ENCODE data around the gene ID2. TPM values are rescaled to one million over a fixed set of nuclear protein-coding genes. Genes with fewer than 3 reads are reported as not detected.

The ID2 gene
- total and polyA plus RNA-seq, 4 donors: 149 to 488 (median 245) TPM

- TF ChIP-seq MAX (IDR thresholded peaks at IDR 0.05) (no peak), YY1 (IDR thresholded peaks at IDR 0.05) (no peak), SP1 (IDR thresholded peaks at IDR 0.05) (no peak), ZBTB33 (IDR thresholded peaks at IDR 0.05) (no peak), TAF1 (conservative IDR thresholded peaks at IDR 0.05) (no peak), ATF3 (IDR thresholded peaks at IDR 0.05) (no peak), NR2F2 (IDR thresholded peaks at IDR 0.05) (no peak), HNF4G (IDR thresholded peaks at IDR 0.05) (no peak), FOXA2 (IDR thresholded peaks at IDR 0.05) (no peak), REST (IDR thresholded peaks at IDR 0.05) (no peak), RAD21 (IDR thresholded peaks at IDR 0.05) (no peak), GABPA (IDR thresholded peaks at IDR 0.05 in 1 of 2, conservative IDR thresholded peaks at IDR 0.05 in 1 of 2) (no peak), RXRA (IDR thresholded peaks at IDR 0.05) (no peak), CTCF (IDR thresholded peaks at IDR 0.05; ENCODE audit: low read depth, low read length, missing input control) (no peak), HNF4A (conservative IDR thresholded peaks at IDR 0.05) (no peak)
- WGBS: 90% methylated on average over 12 of the region's 12 CpGs
- Histone ChIP-seq H3K9ac (ENCODE audit: low read depth in 1 of 2, low read length in 2 of 2) (no peak overlapping the region), H3K27me3 (ENCODE audit: control insufficient read depth in 4 of 4, insufficient read depth in 4 of 4, low read length in 3 of 4) (no peaks in the 10 kb centered on the region), H3K36me3 (ENCODE audit: control insufficient read depth in 4 of 4, insufficient read depth in 3 of 4, low read depth in 1 of 4, low read length in 3 of 4) (no peaks in the 10 kb centered on the region), H3K27ac (ENCODE audit: low read depth in 1 of 2, low read length in 2 of 2) (no peak overlapping the region), H3K9me3 (ENCODE audit: control insufficient read depth in 4 of 4, low read length in 3 of 4) (no peaks in the 10 kb centered on the region), H3K4me3 (ENCODE audit: low read depth in 1 of 3, low read length in 3 of 3) (no peak overlapping the region), H3K4me1 (ENCODE audit: control insufficient read depth in 4 of 4, insufficient read depth in 4 of 4, low read length in 3 of 4) (peaks cover 6 to 25% (median 22%) of the 10 kb centered on the region in 4 donors)
- DNase-seq (ENCODE audit: low spot score): no peak
These were observed 43.5 kb upstream of the ID2 start for GRCh38 chr2:8638327-8638726.

- DNase-seq (ENCODE audit: low spot score): no peak
- H3K4me1 ChIP-seq (ENCODE audit: control insufficient read depth in 4 of 4, insufficient read depth in 4 of 4, low read length in 3 of 4): peaks cover 2 to 17% (median 16%) of the 10 kb centered on the region in 4 donors
- WGBS: 96% methylated on average over 5 of the region's 5 CpGs
- TF ChIP-seq REST (IDR thresholded peaks at IDR 0.05) (no peak), SP1 (IDR thresholded peaks at IDR 0.05) (no peak), HNF4A (conservative IDR thresholded peaks at IDR 0.05) (no peak), EGR1 (IDR thresholded peaks at IDR 0.05; ENCODE audit: low read depth in 2 of 2) (no peak), MAX (IDR thresholded peaks at IDR 0.05) (no peak), JUND (IDR thresholded peaks at IDR 0.05) (no peak), CTCF (IDR thresholded peaks at IDR 0.05; ENCODE audit: low read depth, low read length, missing input control) (no peak), RAD21 (IDR thresholded peaks at IDR 0.05) (no peak), RXRA (IDR thresholded peaks at IDR 0.05) (no peak), GABPA (IDR thresholded peaks at IDR 0.05 in 1 of 2, conservative IDR thresholded peaks at IDR 0.05 in 1 of 2) (no peak), YY1 (IDR thresholded peaks at IDR 0.05) (no peak)
These were observed 42.7 kb upstream of the ID2 start for GRCh38 chr2:8639122-8639635.

More at GRCh38 chr2:8639122-8639635, 42.7 kb upstream of the ID2 start:
- Histone ChIP-seq H3K36me3 (ENCODE audit: control insufficient read depth in 4 of 4, insufficient read depth in 3 of 4, low read depth in 1 of 4, low read length in 3 of 4) (no peaks in the 10 kb centered on the region), H3K27me3 (ENCODE audit: control insufficient read depth in 4 of 4, insufficient read depth in 4 of 4, low read length in 3 of 4) (no peaks in the 10 kb centered on the region), H3K27ac (ENCODE audit: low read depth in 1 of 2, low read length in 2 of 2) (no peak overlapping the region), H3K9ac (ENCODE audit: low read depth in 1 of 2, low read length in 2 of 2) (no peak overlapping the region), H3K4me3 (ENCODE audit: low read depth in 1 of 3, low read length in 3 of 3) (no peak overlapping the region), H3K9me3 (ENCODE audit: control insufficient read depth in 4 of 4, low read length in 3 of 4) (no peaks in the 10 kb centered on the region)
